Prostate gland (tissue), 2 donors: ENCODE measurements around the gene SAP30BP. TPM values are rescaled to one million over a fixed set of nuclear protein-coding genes. Genes with fewer than 3 reads are reported as not detected.

Source experiments
- DNase-seq: peaks from one replicate; pipeline ENCODE4 v3.0.0-alpha.2; 2019; ENCODE audit warnings: low spot score
- H3K27ac ChIP-seq, 2 donors: fragments of 200-600 bp; sonication (generic); 2 replicates each; pipeline ENCODE4 v1.5.1; 2017 to 2019
- H3K27me3 ChIP-seq: fragments of 200-600 bp; sonication (generic); replicated peaks from 2 replicates; pipeline ENCODE4 v1.5.1; 2019; ENCODE audit not compliant: insufficient read depth
- H3K36me3 ChIP-seq, 2 donors: fragments of 200-600 bp; sonication (generic); 1 replicate in 1 of 2; 2 replicates in 1 of 2; pipeline versions ENCODE4 v1.5.1 to v1.8.1; 2017 to 2019
- H3K4me1 ChIP-seq: fragments of 200-600 bp; sonication (generic); replicated peaks from 2 replicates; pipeline ENCODE4 v1.5.1; 2019
- H3K4me3 ChIP-seq, 2 donors: fragments of 200-600 bp; sonication (generic); 2 replicates each; pipeline ENCODE4 v1.5.1; 2017 to 2019
- H3K9me3 ChIP-seq: fragments of 200-600 bp; sonication (generic); 2 replicates; pipeline ENCODE4 v1.5.1; 2017
- CTCF ChIP-seq, 4 experiments: fragments of 200-600 bp in 2 of 4; fragments of 450-650 bp in 2 of 4; sonication (generic) in 2 of 4; IDR thresholded peaks; 1 replicate in 3 of 4; 2 replicates in 1 of 4; pipeline ENCODE4 v1.5.1; 2016 to 2019; ENCODE audit warnings: antibody characterized with exemption in 4 of 4, mild to moderate bottlenecking in 2 of 4, moderate library complexity in 2 of 4
- POLR2A ChIP-seq: fragments of 450-650 bp; IDR thresholded peaks from one replicate; pipeline ENCODE4 v1.6.1; 2016; ENCODE audit warnings: antibody characterized with exemption, mild to moderate bottlenecking
- POLR2AphosphoS5 ChIP-seq: sonication (generic); formaldehyde crosslinking; IDR thresholded peaks from one replicate; pipeline ENCODE4 v1.6.1; 2017; ENCODE audit warnings: antibody characterized with exemption
- WGBS: methylation state at CpG from one replicate; pipeline ENCODE4 v1.1.5; 2018; 5-methylcytosine and 5-hydroxymethylcytosine counted together
- intact Hi-C: fragments of 100-400 bp; cut with DNase I; formaldehyde crosslinking; loops from one replicate; pipeline ENCODE4 v1.14.2; 2022
- total RNA-seq, 2 donors: library from RNA; depleted of rRNA; stranded (reverse); fragments of >200 nt; gene quantifications; one replicate each; pipeline ENCODE4 v1.1.0, GENCODE V29; 2016

Gene SAP30BP
- total RNA-seq, 2 donors from 2014 or later = 50.4 to 72.3 TPM

- DNase-seq = no peak
- H3K27me3 ChIP-seq = no peaks in the 10 kb centered on the region
- H3K4me1 ChIP-seq = peaks cover 61% of the 10 kb centered on the region
- TF ChIP-seq CTCF (IDR thresholded peaks at IDR 0.05) (no peak), POLR2AphosphoS5 (no peak), POLR2A (no peak)
- no peak overlapping the region for H3K4me3 ChIP-seq
- no peaks in the 10 kb centered on the region for H3K9me3 ChIP-seq
- no peaks in the 10 kb centered on the region for H3K36me3 ChIP-seq
- 49% methylated on average over 14 of the region's 14 CpGs for WGBS
- intact Hi-C loops = no loop called here
- H3K27ac ChIP-seq = peak overlapping the region; percentile 88 to 90
Observed at GRCh38 chr17:75694536-75694935, 27.4 kb downstream of the SAP30BP start.

GRCh38 chr17:75695141-75695829, 28.1 kb downstream of the SAP30BP start:
- Histone ChIP-seq H3K27me3 (no peaks in the 10 kb centered on the region), H3K4me3 (no peak overlapping the region), H3K4me1 (peaks cover 67% of the 10 kb centered on the region), H3K27ac (peak overlapping the region; percentile 88 to 90), H3K9me3 (no peaks in the 10 kb centered on the region), H3K36me3 (no peaks in the 10 kb centered on the region)
- intact Hi-C loops = no loop called here
- TF ChIP-seq POLR2A (no peak), CTCF (IDR thresholded peaks at IDR 0.05) (no peak), POLR2AphosphoS5 (no peak)
- DNase-seq = no peak
- 63% methylated on average over 7 of the region's 7 CpGs for WGBS

- Histone ChIP-seq H3K9me3 (no peaks in the 10 kb centered on the region), H3K4me3 (no peak overlapping the region), H3K4me1 (peaks cover 67% of the 10 kb centered on the region), H3K36me3 (no peaks in the 10 kb centered on the region), H3K27me3 (no peaks in the 10 kb centered on the region), H3K27ac (peak overlapping the region; percentile 88 to 90)
- intact Hi-C loops = no loop called here
- TF ChIP-seq POLR2A = peak; percentile 28
- TF ChIP-seq CTCF (IDR thresholded peaks at IDR 0.05) = no peak
- TF ChIP-seq POLR2AphosphoS5 = peak; percentile 74
- DNase-seq = peak; percentile 91
- WGBS = 63% methylated on average over 12 of the region's 12 CpGs
Observed at GRCh38 chr17:75695830-75696271, 28.7 kb downstream of the SAP30BP start.

GRCh38 chr17:75697651-75698291, 30.6 kb downstream of the SAP30BP start:
- DNase-seq = peak; percentile 75
- no peak overlapping the region for H3K4me3 ChIP-seq
- H3K36me3 ChIP-seq = no peaks in the 10 kb centered on the region
- peak overlapping the region; percentile 88 to 90 for H3K27ac ChIP-seq
- H3K9me3 ChIP-seq = no peaks in the 10 kb centered on the region
- H3K4me1 ChIP-seq = peaks cover 62% of the 10 kb centered on the region
- intact Hi-C loops = no loop called here
- no peaks in the 10 kb centered on the region for H3K27me3 ChIP-seq
- TF ChIP-seq POLR2AphosphoS5 = peak; percentile 36
- TF ChIP-seq POLR2A = no peak
- TF ChIP-seq CTCF (IDR thresholded peaks at IDR 0.05) = no peak
- WGBS = 43% methylated on average over 10 of the region's 10 CpGs

- Histone ChIP-seq H3K27ac (peak overlapping the region; percentile 35 to 90), H3K9me3 (no peaks in the 10 kb centered on the region), H3K27me3 (no peaks in the 10 kb centered on the region), H3K4me3 (no peak overlapping the region), H3K36me3 (peaks cover 0 to 6% of the 10 kb centered on the region in 2 donors), H3K4me1 (peaks cover 53% of the 10 kb centered on the region)
- WGBS = 82% methylated on average over 3 of the region's 3 CpGs
- TF ChIP-seq POLR2A (no peak), POLR2AphosphoS5 (no peak), CTCF (IDR thresholded peaks at IDR 0.05) (no peak)
- intact Hi-C loops = no loop called here
- DNase-seq = no peak
Observed at GRCh38 chr17:75698659-75699058, 31.5 kb downstream of the SAP30BP start.
